ENCODE measurements around the gene QPCT. TPM values are rescaled to one million over a fixed set of nuclear protein-coding genes. Genes with fewer than 3 reads are reported as not detected.

The QPCT gene
- total RNA-seq, 3 donors from 2014 or later = 4.3 to 15.8 (median 6.8) TPM

- ATAC-seq = no peak
- TF ChIP-seq CTCF (IDR thresholded peaks at IDR 0.05) = no peak
- H3K36me3 ChIP-seq (ENCODE audit: low read depth) = no peaks in the 10 kb centered on the region
- H3K9me3 ChIP-seq = no peaks in the 10 kb centered on the region
- H3K4me1 ChIP-seq (ENCODE audit: low read depth) = peaks cover 9% of the 10 kb centered on the region
- no peak for DNase-seq
- no peak overlapping the region for H3K4me3 ChIP-seq
- intact Hi-C loops (cut with DNase I, micrococcal nuclease) = no loop called here
Measured at GRCh38 chr2:37301408-37301807, 43.0 kb upstream of the QPCT start.

GRCh38 chr2:37302701-37303252 lies 41.7 kb upstream of the QPCT start:
- DNase-seq (no peak), ATAC-seq (no peak)
- TF ChIP-seq CTCF (IDR thresholded peaks at IDR 0.05) = no peak
- peaks cover 15% of the 10 kb centered on the region for H3K4me1 ChIP-seq (ENCODE audit: low read depth)
- no peaks in the 10 kb centered on the region for H3K9me3 ChIP-seq
- no peaks in the 10 kb centered on the region for H3K36me3 ChIP-seq (ENCODE audit: low read depth)
- intact Hi-C loops (cut with DNase I, micrococcal nuclease) = no loop called here
- H3K4me3 ChIP-seq = no peak overlapping the region

GRCh38 chr2:37306024-37306423 lies 38.4 kb upstream of the QPCT start:
- Histone ChIP-seq H3K36me3 (ENCODE audit: low read depth) (no peaks in the 10 kb centered on the region), H3K4me1 (ENCODE audit: low read depth) (peaks cover 15% of the 10 kb centered on the region), H3K4me3 (no peak overlapping the region), H3K9me3 (no peaks in the 10 kb centered on the region)
- no peak for TF ChIP-seq CTCF (IDR thresholded peaks at IDR 0.05)
- ATAC-seq = peak; percentile 91
- DNase-seq = peak in 1 of 3 donors; percentile 51
- intact Hi-C loops (cut with DNase I, micrococcal nuclease) = no loop called here

GRCh38 chr2:37307500-37307899 lies 36.9 kb upstream of the QPCT start:
- no peak overlapping the region for H3K4me3 ChIP-seq
- H3K9me3 ChIP-seq = no peaks in the 10 kb centered on the region
- DNase-seq (peak in 1 of 3 donors; percentile 16), ATAC-seq (peak; percentile 25)
- no peaks in the 10 kb centered on the region for H3K36me3 ChIP-seq (ENCODE audit: low read depth)
- intact Hi-C loops (cut with DNase I, micrococcal nuclease) = no loop called here
- TF ChIP-seq CTCF (IDR thresholded peaks at IDR 0.05) = no peak
- peaks cover 15% of the 10 kb centered on the region for H3K4me1 ChIP-seq (ENCODE audit: low read depth)

GRCh38 chr2:37315364-37315763 lies 29.1 kb upstream of the QPCT start:
- Histone ChIP-seq H3K9me3 (no peaks in the 10 kb centered on the region), H3K4me3 (no peak overlapping the region), H3K36me3 (ENCODE audit: low read depth) (no peaks in the 10 kb centered on the region), H3K4me1 (ENCODE audit: low read depth) (no peaks in the 10 kb centered on the region)
- ATAC-seq (no peak), DNase-seq (no peak)
- intact Hi-C loops (cut with DNase I, micrococcal nuclease) = no loop called here
- no peak for TF ChIP-seq CTCF (IDR thresholded peaks at IDR 0.05)

- no peak for TF ChIP-seq CTCF (IDR thresholded peaks at IDR 0.05)
- intact Hi-C loops (cut with DNase I, micrococcal nuclease) = no loop called here
- Histone ChIP-seq H3K9me3 (no peaks in the 10 kb centered on the region), H3K4me3 (no peak overlapping the region), H3K4me1 (ENCODE audit: low read depth) (no peaks in the 10 kb centered on the region), H3K36me3 (ENCODE audit: low read depth) (no peaks in the 10 kb centered on the region)
- ATAC-seq = no peak
- no peak for DNase-seq
Measured at GRCh38 chr2:37316181-37316580, 28.2 kb upstream of the QPCT start.

Data from mucosa of descending colon (tissue), 3 donors.